ENCODE results near the gene PDXK. TPM values are rescaled to one million over a fixed set of nuclear protein-coding genes. Genes with fewer than 3 reads are reported as not detected.
A peak's percentile ranks its signal among the peaks of the same experiment; 100 is the strongest.
"Not testable (repeated sequence)": the region's sequence is repeated elsewhere in the genome, so short reads cannot be mapped to it uniquely, and the experiment has no call there.

The PDXK gene
- total RNA-seq = 35.7 TPM

GRCh38 chr21:43718872-43719747, at the start of gene PDXK:
Gene PDXK, plus strand, starts transcription at chr21:43719129. Its CDS starts 166 bp downstream, at chr21:43719295.
- DNase-seq = peak; percentile 92

GRCh38 chr21:43669828-43670605, 48.9 kb upstream of the PDXK start:
- DNase-seq = no peak

- no peak for DNase-seq
These were observed 43.1 kb upstream of the PDXK start for GRCh38 chr21:43675871-43676270.

GRCh38 chr21:43676391-43676790, 42.5 kb upstream of the PDXK start:
- DNase-seq = no peak

- DNase-seq = no peak
These were observed 39.0 kb upstream of the PDXK start for GRCh38 chr21:43679951-43680350.

- not testable (repeated sequence) for DNase-seq
These were observed 38.5 kb upstream of the PDXK start for GRCh38 chr21:43680421-43680820.

GRCh38 chr21:43681650-43682049, 37.3 kb upstream of the PDXK start:
- DNase-seq = no peak

- no peak for DNase-seq
These were observed 34.5 kb upstream of the PDXK start for GRCh38 chr21:43684424-43684823.

GRCh38 chr21:43686811-43687565, 31.9 kb upstream of the PDXK start:
- no peak for DNase-seq

- DNase-seq = no peak
These were observed 31.1 kb upstream of the PDXK start for GRCh38 chr21:43687566-43688399.

GRCh38 chr21:43688906-43689305, 30.0 kb upstream of the PDXK start:
- DNase-seq = no peak

- no peak for DNase-seq
These were observed 29.2 kb upstream of the PDXK start for GRCh38 chr21:43689556-43690337.

- DNase-seq = no peak
These were observed 28.6 kb upstream of the PDXK start for GRCh38 chr21:43690346-43690745.

GRCh38 chr21:43691086-43691795, 27.7 kb upstream of the PDXK start:
- no peak for DNase-seq

GRCh38 chr21:43691801-43692200, 27.1 kb upstream of the PDXK start:
- no peak for DNase-seq

- DNase-seq = no peak
These were observed 26.0 kb upstream of the PDXK start for GRCh38 chr21:43692949-43693348.

GRCh38 chr21:43693981-43694380, 24.9 kb upstream of the PDXK start:
- no peak for DNase-seq

GRCh38 chr21:43694437-43695079, 24.4 kb upstream of the PDXK start:
- no peak for DNase-seq

GRCh38 chr21:43696214-43696613, 22.7 kb upstream of the PDXK start:
- no peak for DNase-seq
